Stimulated activated CD4-positive, alpha-beta T cell treated with anti-CD3 and anti-CD28 coated beads, Interleukin-1b, Interleukin-23, amount 100 ng/mL, for 24 hours (primary cell): ENCODE data around the gene TSHZ2.
"Not testable (repeated sequence)": the region's sequence is repeated elsewhere in the genome, so short reads cannot be mapped to it uniquely, and the experiment has no call there.

ENCODE experiments used
- DNase-seq, 4 experiments: peaks; one replicate each; pipeline ENCODE4 v3.0.0-alpha.2; 2020; ENCODE audit warnings: low read depth in 4 of 4, low spot score in 1 of 4

Gene TSHZ2

GRCh38 chr20:52963131-52963530 is 9.0 kb upstream of the TSHZ2 start:
- no peak for DNase-seq

- DNase-seq, result no peak
These were observed 8.0 kb upstream of the TSHZ2 start for GRCh38 chr20:52964131-52964530.

GRCh38 chr20:52965380-52965779 is 6.8 kb upstream of the TSHZ2 start:
- no peak for DNase-seq

- DNase-seq, result no peak
These were observed 6.3 kb upstream of the TSHZ2 start for GRCh38 chr20:52965819-52966218.

GRCh38 chr20:52966543-52966942 is 5.6 kb upstream of the TSHZ2 start:
- not testable (repeated sequence) for DNase-seq

GRCh38 chr20:52971498-52972189 is 514 bp upstream of the TSHZ2 start:
- no peak for DNase-seq

GRCh38 chr20:52972965-52973819 is 1.0 kb downstream of the TSHZ2 start:
- DNase-seq, result peak in 3 of 4 experiments; percentile 21 to 31 (median 26)

GRCh38 chr20:52974179-52974594 is 2.0 kb downstream of the TSHZ2 start:
- DNase-seq, result peak in 2 of 4 experiments; percentile 16 to 41

GRCh38 chr20:52975029-52975732 is 3.0 kb downstream of the TSHZ2 start:
- no peak for DNase-seq

- no peak for DNase-seq
These were observed 3.8 kb downstream of the TSHZ2 start for GRCh38 chr20:52975803-52976531.

GRCh38 chr20:52978851-52979250 is 6.7 kb downstream of the TSHZ2 start:
- DNase-seq, result no peak

GRCh38 chr20:52981051-52981450 is 8.9 kb downstream of the TSHZ2 start:
- DNase-seq, result no peak

- no peak for DNase-seq
These were observed 11.7 kb downstream of the TSHZ2 start for GRCh38 chr20:52983726-52984450.

GRCh38 chr20:52984451-52984810 is 12.3 kb downstream of the TSHZ2 start:
- DNase-seq, result no peak

GRCh38 chr20:52985687-52986086 is 13.5 kb downstream of the TSHZ2 start:
- DNase-seq, result no peak

- DNase-seq, result no peak
These were observed 15.1 kb downstream of the TSHZ2 start for GRCh38 chr20:52987295-52987694.

- DNase-seq, result no peak
These were observed 19.7 kb downstream of the TSHZ2 start for GRCh38 chr20:52991830-52992229.

- DNase-seq, result no peak
These were observed 20.5 kb downstream of the TSHZ2 start for GRCh38 chr20:52992632-52993031.

- no peak for DNase-seq
These were observed 20.9 kb downstream of the TSHZ2 start for GRCh38 chr20:52993076-52993475.

- no peak for DNase-seq
These were observed 22.2 kb downstream of the TSHZ2 start for GRCh38 chr20:52994184-52994970.
